ENCODE results near the gene TYW1.

DNA sequence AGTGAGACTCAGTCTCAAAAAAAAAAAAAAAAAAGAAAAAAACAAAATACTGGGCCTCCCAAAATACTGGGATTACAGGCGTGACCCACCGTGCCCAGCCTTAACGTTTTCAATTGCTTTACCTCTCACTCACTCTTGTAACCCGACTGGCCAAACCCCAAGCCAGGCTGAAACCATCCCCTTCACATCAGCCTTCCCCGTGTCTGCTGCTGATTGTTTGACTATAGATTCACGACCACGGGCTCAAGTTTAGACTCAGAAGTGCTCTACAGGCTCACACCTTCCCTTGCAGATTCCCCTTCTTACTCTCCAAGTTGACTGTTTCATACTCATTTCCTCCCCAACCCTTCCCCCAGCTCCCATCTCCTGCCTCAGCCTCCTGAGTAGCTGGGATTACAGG lies 22.3 kb downstream of the TYW1 start:
- TF ChIP-seq EZH2 (IDR thresholded peaks at IDR 0.05; ENCODE audit: borderline replicate concordance): no peak
- TF ChIP-seq, protein P1, sequence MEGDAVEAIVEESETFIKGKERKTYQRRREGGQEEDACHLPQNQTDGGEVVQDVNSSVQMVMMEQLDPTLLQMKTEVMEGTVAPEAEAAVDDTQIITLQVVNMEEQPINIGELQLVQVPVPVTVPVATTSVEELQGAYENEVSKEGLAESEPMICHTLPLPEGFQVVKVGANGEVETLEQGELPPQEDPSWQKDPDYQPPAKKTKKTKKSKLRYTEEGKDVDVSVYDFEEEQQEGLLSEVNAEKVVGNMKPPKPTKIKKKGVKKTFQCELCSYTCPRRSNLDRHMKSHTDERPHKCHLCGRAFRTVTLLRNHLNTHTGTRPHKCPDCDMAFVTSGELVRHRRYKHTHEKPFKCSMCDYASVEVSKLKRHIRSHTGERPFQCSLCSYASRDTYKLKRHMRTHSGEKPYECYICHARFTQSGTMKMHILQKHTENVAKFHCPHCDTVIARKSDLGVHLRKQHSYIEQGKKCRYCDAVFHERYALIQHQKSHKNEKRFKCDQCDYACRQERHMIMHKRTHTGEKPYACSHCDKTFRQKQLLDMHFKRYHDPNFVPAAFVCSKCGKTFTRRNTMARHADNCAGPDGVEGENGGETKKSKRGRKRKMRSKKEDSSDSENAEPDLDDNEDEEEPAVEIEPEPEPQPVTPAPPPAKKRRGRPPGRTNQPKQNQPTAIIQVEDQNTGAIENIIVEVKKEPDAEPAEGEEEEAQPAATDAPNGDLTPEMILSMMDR (IDR thresholded peaks at IDR 0.05; ENCODE audit: poor library complexity): no peak

All from hepatocyte (in vitro differentiated cells).